Breast epithelium (tissue), 3 donors: ENCODE measurements around the gene RNF212.

Experiments used
- POLR2A ChIP-seq: fragments of 450-650 bp; IDR thresholded peaks from one replicate; pipeline ENCODE4 v1.6.1; 2016; ENCODE audit warnings: antibody characterized with exemption, mild to moderate bottlenecking, moderate library complexity
- TF ChIP-seq, protein P1 (sequence below), 3 donors: fragments of 450-650 bp; IDR thresholded peaks; one replicate each; pipeline ENCODE4 v1.5.1; 2016 to 2017; ENCODE audit warnings: antibody characterized with exemption in 3 of 3, mild to moderate bottlenecking in 3 of 3, moderate library complexity in 3 of 3

DNA sequence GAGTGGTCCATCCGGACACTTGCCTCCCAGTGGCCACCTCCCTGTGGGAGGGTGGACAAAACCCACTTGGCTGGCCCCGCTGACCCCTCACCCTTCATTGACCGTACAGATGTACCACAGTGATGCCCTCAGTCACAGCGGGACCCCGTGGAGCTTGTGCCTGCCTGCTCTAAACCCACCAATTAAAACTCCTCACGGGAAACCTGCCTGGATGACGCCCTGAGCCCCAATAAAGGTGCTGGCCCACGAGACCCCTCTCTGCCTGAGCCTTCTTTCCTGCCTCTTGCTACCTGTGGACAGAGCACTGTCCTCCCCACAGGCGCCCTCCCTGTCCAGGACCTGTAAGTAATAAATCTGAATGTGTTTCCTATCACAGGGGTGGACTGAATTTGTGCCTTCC, 32.9 kb downstream of the RNF212 start:
- no peak for TF ChIP-seq POLR2A
- TF ChIP-seq, protein P1, sequence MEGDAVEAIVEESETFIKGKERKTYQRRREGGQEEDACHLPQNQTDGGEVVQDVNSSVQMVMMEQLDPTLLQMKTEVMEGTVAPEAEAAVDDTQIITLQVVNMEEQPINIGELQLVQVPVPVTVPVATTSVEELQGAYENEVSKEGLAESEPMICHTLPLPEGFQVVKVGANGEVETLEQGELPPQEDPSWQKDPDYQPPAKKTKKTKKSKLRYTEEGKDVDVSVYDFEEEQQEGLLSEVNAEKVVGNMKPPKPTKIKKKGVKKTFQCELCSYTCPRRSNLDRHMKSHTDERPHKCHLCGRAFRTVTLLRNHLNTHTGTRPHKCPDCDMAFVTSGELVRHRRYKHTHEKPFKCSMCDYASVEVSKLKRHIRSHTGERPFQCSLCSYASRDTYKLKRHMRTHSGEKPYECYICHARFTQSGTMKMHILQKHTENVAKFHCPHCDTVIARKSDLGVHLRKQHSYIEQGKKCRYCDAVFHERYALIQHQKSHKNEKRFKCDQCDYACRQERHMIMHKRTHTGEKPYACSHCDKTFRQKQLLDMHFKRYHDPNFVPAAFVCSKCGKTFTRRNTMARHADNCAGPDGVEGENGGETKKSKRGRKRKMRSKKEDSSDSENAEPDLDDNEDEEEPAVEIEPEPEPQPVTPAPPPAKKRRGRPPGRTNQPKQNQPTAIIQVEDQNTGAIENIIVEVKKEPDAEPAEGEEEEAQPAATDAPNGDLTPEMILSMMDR (IDR thresholded peaks at IDR 0.05), result no peak
